Measurements from ENCODE around the gene ZNF155.

GRCh38 chr19:43939557-43940260 lies 44.3 kb upstream of the ZNF155 start:
- TF ChIP-seq CTCF (optimal IDR thresholded peaks at IDR 0.05 in 1 of 3, IDR thresholded peaks at IDR 0.05 in 1 of 3, conservative IDR thresholded peaks at IDR 0.05 in 1 of 3; ENCODE audit: extremely low read depth in 1 of 3, insufficient read depth in 2 of 3, low read length in 3 of 3) (no peak), EZH2 (IDR thresholded peaks at IDR 0.05; ENCODE audit: low read length) (no peak)

Measured in keratinocyte (primary cell).